Left ventricle myocardium superior (tissue), 1 donor: ENCODE data around the gene SHLD1. TPM values are rescaled to one million over a fixed set of nuclear protein-coding genes. Genes with fewer than 3 reads are reported as not detected.

Source experiments
- total RNA-seq: library from RNA; stranded (reverse); fragmentation: NEBNext Ultra II Directional; extraction: Animal tissue kit (Norgen Biotek cat#: 25700); gene quantifications from one replicate; pipeline ENCODE4 v1.2.1, GENCODE V29; 2021
- donor health status: DM: no; HTN: yes; CAD: no; lungs with severe emphysema.

The SHLD1 gene
- total RNA-seq, 1 donor from 2014 or later: 6.9 TPM

Other genes with a start within 250 kb of the SHLD1 start
- 20.1 TPM for gene GPCPD1, start 139.4 kb upstream of the SHLD1 start, total RNA-seq
- gene CHGB, start 161.1 kb downstream of the SHLD1 start, total RNA-seq: 11.5 TPM
- gene TRMT6, start 200.1 kb downstream of the SHLD1 start, total RNA-seq: 7.1 TPM
- 6.7 TPM for gene MCM8, start 200.3 kb downstream of the SHLD1 start, total RNA-seq